Gastrocnemius medialis (tissue), 4 donors: ENCODE measurements around the gene ZNF700. TPM values are rescaled to one million over a fixed set of nuclear protein-coding genes. Genes with fewer than 3 reads are reported as not detected.
A peak's percentile ranks its signal among the peaks of the same experiment; 100 is the strongest.
"Not testable (repeated sequence)": the region's sequence is repeated elsewhere in the genome, so short reads cannot be mapped to it uniquely, and the experiment has no call there.

ENCODE experiments used
- ATAC-seq, 2 donors: fragments of 150-250 bp; one replicate each; pipeline ENCODE4 v1.9.1; 2016
- DNase-seq, 2 donors: peaks; one replicate each; pipeline ENCODE4 v3.0.0-alpha.2; 2019
- H3K27ac ChIP-seq, 4 donors: fragments of 200-600 bp; sonication (generic); 1 replicate in 1 of 4; 2 replicates in 3 of 4; pipeline ENCODE4 v1.5.1; 2016 to 2018; ENCODE audit warnings: mild to moderate bottlenecking in 2 of 4, moderate library complexity in 1 of 4
- H3K27me3 ChIP-seq, 3 donors: fragments of 200-600 bp; sonication (generic) in 2 of 3; 1 replicate in 1 of 3; 2 replicates in 2 of 3; pipeline versions ENCODE4 v1.5.1 to v1.6.0; 2016 to 2019; ENCODE audit warnings: mild to moderate bottlenecking in 1 of 3, moderate library complexity in 1 of 3
- H3K36me3 ChIP-seq, 2 donors: fragments of 200-600 bp; sonication (generic) in 1 of 2; one replicate each; pipeline ENCODE4 v1.5.1; 2017 to 2018
- H3K4me1 ChIP-seq, 2 donors: fragments of 200-600 bp; sonication (generic) in 1 of 2; one replicate each; pipeline ENCODE4 v1.5.1; 2016 to 2017; ENCODE audit warnings: mild to moderate bottlenecking in 2 of 2
- H3K4me3 ChIP-seq, 4 donors: fragments of 200-600 bp; sonication (generic) in 3 of 4; 1 replicate in 1 of 4; 2 replicates in 3 of 4; pipeline ENCODE4 v1.5.1; 2016 to 2019; ENCODE audit warnings: mild to moderate bottlenecking in 2 of 4
- H3K9me3 ChIP-seq, 3 donors: fragments of 200-600 bp; sonication (generic) in 2 of 3; 1 replicate in 1 of 3; 2 replicates in 2 of 3; pipeline ENCODE4 v1.5.1; 2016 to 2019
- POLR2A ChIP-seq, 2 donors: fragments of 450-650 bp; IDR thresholded peaks; one replicate each; pipeline ENCODE4 v1.6.1; 2017; ENCODE audit warnings: antibody characterized with exemption in 2 of 2, mild to moderate bottlenecking in 2 of 2, moderate library complexity in 2 of 2
- in situ Hi-C, 4 donors: fragments of 200-750 bp; cut with MboI; loops; one replicate each; pipeline versions ENCODE4 v1.15.0 to v1.8.0; 2017; ENCODE audit warnings: low sequenced_read_pairs in 4 of 4
- intact Hi-C: fragments of 100-400 bp; cut with DNase I; formaldehyde crosslinking; loops from one replicate; pipeline ENCODE4 v1.15.1; 2023; ENCODE audit warnings: low total_unique reads
- total RNA-seq, 4 donors: library from RNA; depleted of rRNA; stranded (reverse); fragments of >200 nt; gene quantifications; one replicate each; pipeline versions ENCODE4 v1.1.0 to v1.2.3, GENCODE V29; 2016
- TF ChIP-seq, protein P1 (sequence below), 5 experiments: fragments of 450-650 bp in 3 of 5; fragments of 200-600 bp in 2 of 5; sonication (generic) in 2 of 5; IDR thresholded peaks in 4 of 5; conservative IDR thresholded peaks in 1 of 5; 1 replicate in 4 of 5; 2 replicates in 1 of 5; pipeline ENCODE4 v1.5.1; 2016 to 2019; ENCODE audit warnings: antibody characterized with exemption in 5 of 5, mild to moderate bottlenecking in 3 of 5, moderate library complexity in 3 of 5

Gene ZNF700
- total RNA-seq, 4 donors from 2014 or later, result 1.3 to 5.8 (median 4.0) TPM

DNA sequence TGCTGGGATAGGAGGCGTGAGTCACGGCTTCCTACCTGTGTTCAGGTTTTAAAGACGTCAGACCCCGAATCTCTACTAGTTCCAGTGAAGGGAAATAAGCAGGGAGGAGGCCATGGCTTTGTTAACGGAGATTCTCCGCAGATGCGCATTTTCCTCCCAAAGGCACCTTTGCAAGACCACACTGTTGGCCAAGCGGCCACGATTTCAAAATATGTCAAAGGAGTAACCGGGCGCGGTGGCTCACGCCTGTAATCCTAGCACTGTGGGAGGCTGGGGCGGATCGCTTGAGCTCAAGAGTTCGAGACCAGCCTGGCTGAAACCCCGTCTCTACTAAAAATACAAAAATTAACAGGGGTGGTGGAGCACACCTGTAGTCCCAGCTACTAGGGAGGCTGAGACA, 61.8 kb downstream of the ZNF700 start:
- H3K36me3 ChIP-seq, result no peaks in the 10 kb centered on the region
- no peak overlapping the region for H3K27ac ChIP-seq
- no peak overlapping the region for H3K4me3 ChIP-seq
- DNase-seq (no peak), ATAC-seq (no peak)
- in situ Hi-C loops, result loop anchor here in 3 of 4 donors (5.0 to 10.0 kb wide), 3 partner anchors 72 to 192 kb away; partner anchors contain the start of gene ZNF491 (in 2 of the 3)
- intact Hi-C loops, result loop anchor here (5.0 to 10.0 kb wide), 2 partner anchors 378 to 1036 kb away; partner anchors contain the start of gene ZNF442
- peaks cover 0 to 6% of the 10 kb centered on the region in 2 donors for H3K4me1 ChIP-seq
- no peak for TF ChIP-seq POLR2A (IDR thresholded peaks at IDR 0.05)
- TF ChIP-seq, protein P1, sequence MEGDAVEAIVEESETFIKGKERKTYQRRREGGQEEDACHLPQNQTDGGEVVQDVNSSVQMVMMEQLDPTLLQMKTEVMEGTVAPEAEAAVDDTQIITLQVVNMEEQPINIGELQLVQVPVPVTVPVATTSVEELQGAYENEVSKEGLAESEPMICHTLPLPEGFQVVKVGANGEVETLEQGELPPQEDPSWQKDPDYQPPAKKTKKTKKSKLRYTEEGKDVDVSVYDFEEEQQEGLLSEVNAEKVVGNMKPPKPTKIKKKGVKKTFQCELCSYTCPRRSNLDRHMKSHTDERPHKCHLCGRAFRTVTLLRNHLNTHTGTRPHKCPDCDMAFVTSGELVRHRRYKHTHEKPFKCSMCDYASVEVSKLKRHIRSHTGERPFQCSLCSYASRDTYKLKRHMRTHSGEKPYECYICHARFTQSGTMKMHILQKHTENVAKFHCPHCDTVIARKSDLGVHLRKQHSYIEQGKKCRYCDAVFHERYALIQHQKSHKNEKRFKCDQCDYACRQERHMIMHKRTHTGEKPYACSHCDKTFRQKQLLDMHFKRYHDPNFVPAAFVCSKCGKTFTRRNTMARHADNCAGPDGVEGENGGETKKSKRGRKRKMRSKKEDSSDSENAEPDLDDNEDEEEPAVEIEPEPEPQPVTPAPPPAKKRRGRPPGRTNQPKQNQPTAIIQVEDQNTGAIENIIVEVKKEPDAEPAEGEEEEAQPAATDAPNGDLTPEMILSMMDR (IDR thresholded peaks at IDR 0.05 in 4 of 5, conservative IDR thresholded peaks at IDR 0.05 in 1 of 5), result no peak
- no peaks in the 10 kb centered on the region for H3K9me3 ChIP-seq
- no peaks in the 10 kb centered on the region for H3K27me3 ChIP-seq

- TF ChIP-seq, protein P1 (IDR thresholded peaks at IDR 0.05 in 4 of 5, conservative IDR thresholded peaks at IDR 0.05 in 1 of 5), result no peak
- peak; percentile 74 to 83 for TF ChIP-seq POLR2A (IDR thresholded peaks at IDR 0.05)
- no peaks in the 10 kb centered on the region for H3K36me3 ChIP-seq
- peak; percentile 93 to 96 for DNase-seq
- in situ Hi-C loops (loop anchor here in 3 of 4 donors (5.0 to 10.0 kb wide), 3 partner anchors 73 to 193 kb away; partner anchors contain the start of gene ZNF491 (in 2 of the 3)), intact Hi-C loops (loop anchor here (1.0 to 10.0 kb wide), 6 partner anchors 23 to 1035 kb away; partner anchors contain the start of genes ZNF20, ZNF440 and ZNF442)
- peak overlapping the region; percentile 73 to 94 (median 91) for H3K4me3 ChIP-seq
- no peaks in the 10 kb centered on the region for H3K27me3 ChIP-seq
- H3K9me3 ChIP-seq, result no peaks in the 10 kb centered on the region
- peak; percentile 89 to 90 for ATAC-seq
- peaks cover 0 to 6% of the 10 kb centered on the region in 2 donors for H3K4me1 ChIP-seq
- peak overlapping the region; percentile 87 to 96 (median 94) for H3K27ac ChIP-seq
These were observed 62.7 kb downstream of the ZNF700 start for GRCh38 chr19:11987405-11988281.

DNA sequence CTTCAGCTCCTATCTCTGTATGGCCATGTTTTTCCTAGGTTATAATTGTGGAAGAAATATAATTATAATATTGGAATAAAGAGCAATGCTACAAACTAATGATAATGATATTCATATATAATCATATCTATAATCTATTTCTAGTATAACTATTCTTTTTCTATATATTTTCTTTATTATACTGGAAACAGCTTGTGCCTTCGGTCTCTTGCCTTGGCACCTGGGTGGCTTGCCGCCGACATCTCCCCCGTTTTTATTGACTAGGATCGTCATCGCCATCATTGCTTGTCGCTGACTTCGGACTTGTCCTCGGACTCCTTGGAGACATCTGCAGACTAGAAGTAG, 64.2 kb downstream of the ZNF700 start:
- H3K27me3 ChIP-seq, result no peaks in the 10 kb centered on the region
- peak overlapping the region; percentile 73 to 94 (median 91) for H3K4me3 ChIP-seq
- H3K27ac ChIP-seq, result peak overlapping the region; percentile 87 to 96 (median 94)
- H3K36me3 ChIP-seq, result no peaks in the 10 kb centered on the region
- no peak for DNase-seq
- H3K9me3 ChIP-seq, result no peaks in the 10 kb centered on the region
- TF ChIP-seq, protein P1 (IDR thresholded peaks at IDR 0.05 in 4 of 5, conservative IDR thresholded peaks at IDR 0.05 in 1 of 5), result no peak
- no peak for TF ChIP-seq POLR2A (IDR thresholded peaks at IDR 0.05)
- no peak for ATAC-seq
- intact Hi-C loops, result loop anchor here (1.0 to 10.0 kb wide), 5 partner anchors 66 to 1033 kb away; partner anchors contain the start of genes ZNF20 and ZNF442
- in situ Hi-C loops, result loop anchor here in 3 of 4 donors (5.0 to 10.0 kb wide), 3 partner anchors 74 to 194 kb away; partner anchors contain the start of gene ZNF491 (in 2 of the 3)
- peaks cover 0 to 6% of the 10 kb centered on the region in 2 donors for H3K4me1 ChIP-seq

GRCh38 chr19:11991921-11992320, 67.0 kb downstream of the ZNF700 start:
- DNase-seq, H3K4me3 ChIP-seq, H3K36me3 ChIP-seq, H3K27me3 ChIP-seq, ATAC-seq, H3K4me1 ChIP-seq, H3K9me3 ChIP-seq, H3K27ac ChIP-seq, intact Hi-C loops: not testable (repeated sequence)
- in situ Hi-C loops, result loop anchor here in 2 of 4 donors (5.0 to 10.0 kb wide), 2 partner anchors 70 to 197 kb away; partner anchors contain the start of gene ZNF491 (in 1 of the 2)

DNA sequence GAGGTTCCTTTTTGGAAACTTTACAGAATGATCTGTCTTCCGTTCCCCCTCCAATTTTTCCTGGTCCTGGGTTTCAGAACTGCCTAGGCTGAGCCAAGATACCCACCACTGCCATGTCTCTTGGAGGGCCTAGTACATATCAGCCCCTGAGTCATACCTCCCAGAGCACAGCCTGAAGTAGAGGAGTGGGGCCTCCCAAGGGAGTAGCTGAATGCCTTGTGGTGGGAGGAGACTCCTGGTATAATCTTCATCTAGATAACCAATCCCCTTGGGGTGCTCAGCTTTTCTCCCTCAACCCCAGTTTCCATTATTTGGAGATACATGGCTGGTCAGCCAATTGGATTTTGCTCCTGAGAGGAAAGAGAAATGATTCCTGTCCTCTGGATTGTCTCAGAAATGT, 70.3 kb downstream of the ZNF700 start:
- H3K27me3 ChIP-seq, result no peaks in the 10 kb centered on the region
- H3K36me3 ChIP-seq, result no peaks in the 10 kb centered on the region
- no peaks in the 10 kb centered on the region for H3K4me1 ChIP-seq
- H3K9me3 ChIP-seq, result no peaks in the 10 kb centered on the region
- in situ Hi-C loops, result loop anchor here in 1 of 4 donors (10.0 kb wide), 1 partner anchor 200 kb away; the partner anchor contains the start of gene ZNF491
- H3K4me3 ChIP-seq, result no peak overlapping the region
- intact Hi-C loops, result no loop called here
- no peak for DNase-seq
- no peak overlapping the region for H3K27ac ChIP-seq
- TF ChIP-seq, protein P1 (IDR thresholded peaks at IDR 0.05 in 4 of 5, conservative IDR thresholded peaks at IDR 0.05 in 1 of 5), result no peak
- TF ChIP-seq POLR2A (IDR thresholded peaks at IDR 0.05), result no peak
- no peak for ATAC-seq
